Measurements from ENCODE around the gene DGKI. TPM values are rescaled to one million over a fixed set of nuclear protein-coding genes. Genes with fewer than 3 reads are reported as not detected.

The DGKI gene
- total RNA-seq, 1 experiment from 2014 or later = not detected

DNA sequence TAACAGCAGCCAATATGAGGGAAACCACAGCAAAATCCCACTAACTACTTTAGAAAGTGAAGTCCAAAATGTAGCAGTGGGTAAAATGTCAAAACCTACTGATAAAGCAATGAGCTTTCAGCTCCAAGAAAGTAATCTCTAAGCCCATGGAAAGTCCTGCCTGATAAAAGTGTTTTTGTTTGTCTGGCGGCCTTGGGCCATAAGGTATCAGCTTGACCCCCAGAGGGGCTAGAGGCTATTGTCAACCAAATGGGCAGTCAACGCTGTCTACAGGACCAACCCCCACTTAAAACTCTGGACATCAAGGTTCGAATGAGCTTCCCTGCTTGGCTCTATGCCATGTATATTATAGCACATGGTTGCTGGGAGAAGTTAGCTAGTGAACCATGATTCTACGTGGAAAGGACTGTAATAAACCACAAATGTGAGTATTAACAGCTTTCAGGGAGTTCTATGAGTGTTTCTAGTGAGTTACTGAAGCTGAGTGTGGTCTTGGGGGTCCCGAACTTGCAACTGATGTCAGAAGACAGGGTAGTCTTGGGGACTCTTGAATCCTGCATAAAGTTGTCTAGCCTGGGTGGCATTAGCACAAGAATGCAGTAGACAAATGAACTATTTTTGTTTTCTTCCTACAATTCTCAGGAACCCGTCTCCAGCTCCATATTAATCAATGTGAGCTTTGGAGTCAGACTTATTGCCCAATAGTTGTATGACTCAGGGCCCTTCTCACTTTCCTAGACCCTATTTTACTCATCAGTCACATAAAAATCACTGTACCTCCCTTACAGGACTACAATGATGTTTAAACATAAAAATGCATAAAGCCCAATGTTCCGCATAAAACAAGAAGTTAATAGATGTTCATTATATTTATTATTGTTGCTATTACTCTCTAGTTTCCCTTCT lies 164.9 kb downstream of the DGKI start:
- Histone ChIP-seq H3K9me3 (ENCODE audit: low read length) (no peaks in the 10 kb centered on the region), H4K20me1 (ENCODE audit: insufficient read depth, low read depth, low read length) (no peaks in the 10 kb centered on the region), H3K4me1 (ENCODE audit: low read length) (no peaks in the 10 kb centered on the region), H3K9ac (ENCODE audit: low read length) (no peak overlapping the region), H3K9me2 (replicated peaks; ENCODE audit: insufficient read depth, low read length) (no peaks in the 10 kb centered on the region), H3K27ac (ENCODE audit: low read length) (no peak overlapping the region), H3K4me3 (ENCODE audit: low read length) (no peak overlapping the region), H3K79me2 (ENCODE audit: low read length) (no peaks in the 10 kb centered on the region), H3K36me3 (ENCODE audit: insufficient read depth, low read length) (no peaks in the 10 kb centered on the region), H3K27me3 (ENCODE audit: low read length) (no peaks in the 10 kb centered on the region), H3K4me2 (ENCODE audit: low read depth, low read length, poor library complexity, severe bottlenecking) (no peak overlapping the region), H2AFZ (ENCODE audit: low read length) (no peak overlapping the region)
- DNase-seq = no peak

DNA sequence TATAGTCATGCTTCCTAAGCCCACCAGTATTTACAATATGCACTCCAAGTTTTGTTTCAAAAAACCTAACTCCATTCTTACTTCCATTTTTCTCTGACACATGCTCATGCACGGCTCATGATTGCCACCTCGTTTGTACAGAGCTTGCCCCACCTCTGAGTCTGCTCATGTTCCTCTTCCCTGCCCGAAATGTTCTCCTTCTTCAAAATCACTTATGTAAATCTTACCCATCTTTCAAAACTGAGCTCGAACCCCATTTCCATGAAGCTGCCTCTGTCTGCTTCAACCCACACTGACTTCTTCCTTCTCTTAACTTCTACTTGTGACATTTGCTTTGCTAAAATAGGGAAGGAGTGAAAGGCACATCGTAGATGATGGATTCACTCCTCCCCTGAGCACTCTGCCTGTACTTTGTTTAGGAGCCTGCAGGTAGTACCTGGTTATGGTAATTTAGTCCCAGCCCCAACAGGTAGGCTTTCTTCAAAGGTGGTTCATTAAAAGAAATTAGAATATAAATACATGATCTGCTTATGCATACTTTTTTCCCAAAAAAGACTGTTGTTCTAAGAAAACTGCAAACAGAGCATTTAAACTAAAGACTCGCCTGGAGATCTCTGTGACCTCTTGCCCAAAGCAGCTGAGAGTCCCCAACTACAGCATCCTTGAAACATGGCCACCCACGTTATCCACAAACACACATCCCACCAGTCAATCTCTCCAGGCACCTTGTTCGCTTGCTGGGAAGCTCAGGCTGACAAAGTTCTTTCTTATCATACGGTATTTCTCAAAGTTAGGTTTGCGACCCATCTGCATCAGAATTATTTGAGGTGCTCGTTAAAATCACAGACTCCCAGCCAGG lies 172.0 kb downstream of the DGKI start:
- Histone ChIP-seq H3K9me2 (replicated peaks; ENCODE audit: insufficient read depth, low read length) (no peaks in the 10 kb centered on the region), H3K27me3 (ENCODE audit: low read length) (no peaks in the 10 kb centered on the region), H3K9ac (ENCODE audit: low read length) (no peak overlapping the region), H3K79me2 (ENCODE audit: low read length) (no peaks in the 10 kb centered on the region), H3K9me3 (ENCODE audit: low read length) (no peaks in the 10 kb centered on the region), H3K27ac (ENCODE audit: low read length) (no peak overlapping the region), H3K4me2 (ENCODE audit: low read depth, low read length, poor library complexity, severe bottlenecking) (no peak overlapping the region), H3K36me3 (ENCODE audit: insufficient read depth, low read length) (no peaks in the 10 kb centered on the region), H3K4me1 (ENCODE audit: low read length) (no peaks in the 10 kb centered on the region), H2AFZ (ENCODE audit: low read length) (no peak overlapping the region), H4K20me1 (ENCODE audit: insufficient read depth, low read depth, low read length) (no peaks in the 10 kb centered on the region; the same call in 1 of the 2 replicates), H3K4me3 (ENCODE audit: low read length) (no peak overlapping the region)
- no peak for DNase-seq

DNA sequence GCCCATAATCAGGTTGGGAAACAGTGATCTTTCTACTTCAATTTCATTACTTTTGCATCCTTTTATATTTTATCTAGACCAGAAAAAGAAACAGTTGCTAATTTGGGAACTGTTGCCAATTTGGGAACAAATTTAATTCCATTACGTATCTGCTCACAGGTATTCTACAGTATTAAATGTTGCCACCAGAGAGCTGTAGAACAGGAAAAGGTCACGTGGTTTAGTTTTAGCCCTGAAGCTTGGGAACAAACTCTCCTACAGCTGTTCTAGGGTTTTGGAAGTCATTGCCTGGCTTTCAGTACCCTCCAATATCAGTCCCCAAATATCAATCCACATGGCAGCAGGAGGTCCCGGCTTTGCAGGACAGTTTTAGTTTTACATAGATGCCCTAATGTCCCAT lies 172.7 kb downstream of the DGKI start:
- no peaks in the 10 kb centered on the region for H3K4me1 ChIP-seq (ENCODE audit: low read length)
- no peaks in the 10 kb centered on the region for H3K27me3 ChIP-seq (ENCODE audit: low read length)
- H3K27ac ChIP-seq (ENCODE audit: low read length) = no peak overlapping the region
- no peak overlapping the region for H3K4me3 ChIP-seq (ENCODE audit: low read length)
- no peak for DNase-seq
- no peak overlapping the region for H2AFZ ChIP-seq (ENCODE audit: low read length)
- H3K9me2 ChIP-seq (replicated peaks; ENCODE audit: insufficient read depth, low read length) = no peaks in the 10 kb centered on the region
- H3K36me3 ChIP-seq (ENCODE audit: insufficient read depth, low read length) = no peaks in the 10 kb centered on the region
- H3K9me3 ChIP-seq (ENCODE audit: low read length) = no peaks in the 10 kb centered on the region
- H3K9ac ChIP-seq (ENCODE audit: low read length) = no peak overlapping the region
- H4K20me1 ChIP-seq (ENCODE audit: insufficient read depth, low read depth, low read length) = no peaks in the 10 kb centered on the region; the same call in 1 of the 2 replicates
- no peak overlapping the region for H3K4me2 ChIP-seq (ENCODE audit: low read depth, low read length, poor library complexity, severe bottlenecking)
- no peaks in the 10 kb centered on the region for H3K79me2 ChIP-seq (ENCODE audit: low read length)

DNA sequence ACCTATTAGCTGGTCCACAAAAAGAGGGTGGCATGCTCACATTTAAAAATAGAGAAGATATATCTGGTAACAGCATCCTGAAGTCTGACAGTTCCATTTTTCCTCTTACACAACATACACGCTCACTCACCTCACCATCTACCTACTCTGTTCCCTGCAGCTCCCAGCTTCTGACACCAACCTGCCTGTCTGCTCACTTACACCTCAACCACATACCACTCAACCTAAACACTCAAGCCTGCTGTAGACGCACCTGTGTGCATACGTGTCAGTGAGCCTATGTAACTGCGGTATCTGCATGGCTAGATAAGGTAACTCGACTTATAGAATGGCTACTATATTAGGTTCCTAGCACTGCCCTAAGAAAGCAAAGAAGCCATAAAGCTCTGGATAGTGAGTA lies 174.9 kb downstream of the DGKI start:
- no peaks in the 10 kb centered on the region for H3K79me2 ChIP-seq (ENCODE audit: low read length)
- H4K20me1 ChIP-seq (ENCODE audit: insufficient read depth, low read depth, low read length) = no peaks in the 10 kb centered on the region; the same call in 1 of the 2 replicates
- H3K27ac ChIP-seq (ENCODE audit: low read length) = no peak overlapping the region
- no peak overlapping the region for H3K9ac ChIP-seq (ENCODE audit: low read length)
- no peaks in the 10 kb centered on the region for H3K9me2 ChIP-seq (replicated peaks; ENCODE audit: insufficient read depth, low read length)
- H3K4me2 ChIP-seq (ENCODE audit: low read depth, low read length, poor library complexity, severe bottlenecking) = no peak overlapping the region
- no peak overlapping the region for H2AFZ ChIP-seq (ENCODE audit: low read length)
- DNase-seq = no peak
- no peaks in the 10 kb centered on the region for H3K4me1 ChIP-seq (ENCODE audit: low read length)
- no peak overlapping the region for H3K4me3 ChIP-seq (ENCODE audit: low read length)
- no peaks in the 10 kb centered on the region for H3K9me3 ChIP-seq (ENCODE audit: low read length)
- no peaks in the 10 kb centered on the region for H3K27me3 ChIP-seq (ENCODE audit: low read length)
- H3K36me3 ChIP-seq (ENCODE audit: insufficient read depth, low read length) = no peaks in the 10 kb centered on the region

- Histone ChIP-seq H3K27ac (ENCODE audit: low read length) (no peak overlapping the region), H4K20me1 (ENCODE audit: insufficient read depth, low read depth, low read length) (no peaks in the 10 kb centered on the region; the same call in 1 of the 2 replicates), H3K4me2 (ENCODE audit: low read depth, low read length, poor library complexity, severe bottlenecking) (no peak overlapping the region), H3K4me1 (ENCODE audit: low read length) (no peaks in the 10 kb centered on the region), H3K79me2 (ENCODE audit: low read length) (no peaks in the 10 kb centered on the region), H3K36me3 (ENCODE audit: insufficient read depth, low read length) (no peaks in the 10 kb centered on the region), H3K27me3 (ENCODE audit: low read length) (no peaks in the 10 kb centered on the region), H3K9me2 (replicated peaks; ENCODE audit: insufficient read depth, low read length) (no peaks in the 10 kb centered on the region), H3K9ac (ENCODE audit: low read length) (no peak overlapping the region), H3K9me3 (ENCODE audit: low read length) (no peaks in the 10 kb centered on the region), H2AFZ (ENCODE audit: low read length) (no peak overlapping the region), H3K4me3 (ENCODE audit: low read length) (no peak overlapping the region)
- no peak for DNase-seq
These were observed 176.3 kb downstream of the DGKI start for GRCh38 chr7:137670222-137671064.

DNA sequence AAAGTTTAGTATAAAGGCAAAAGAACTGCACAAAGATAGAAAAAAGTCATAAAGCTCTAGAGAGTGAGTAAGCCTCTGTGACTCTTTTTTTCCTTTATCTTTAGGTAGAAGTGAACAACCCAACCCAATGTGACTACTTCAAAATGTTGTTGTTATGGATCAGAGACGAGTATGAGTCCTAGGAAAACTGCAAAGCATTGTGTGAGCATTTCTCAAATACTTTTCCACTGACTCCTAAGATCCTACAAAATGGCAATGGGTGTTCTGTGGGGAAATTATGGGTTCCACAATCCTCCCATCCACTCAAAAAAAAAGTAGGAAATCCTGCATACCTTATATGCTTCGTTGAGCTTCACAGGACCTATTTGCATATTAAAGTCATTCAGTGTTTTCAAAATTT lies 177.1 kb downstream of the DGKI start:
- Histone ChIP-seq H3K36me3 (ENCODE audit: insufficient read depth, low read length) (no peaks in the 10 kb centered on the region), H3K79me2 (ENCODE audit: low read length) (no peaks in the 10 kb centered on the region), H3K27ac (ENCODE audit: low read length) (no peak overlapping the region), H3K9me3 (ENCODE audit: low read length) (no peaks in the 10 kb centered on the region), H3K27me3 (ENCODE audit: low read length) (no peaks in the 10 kb centered on the region), H3K4me3 (ENCODE audit: low read length) (no peak overlapping the region), H3K4me2 (ENCODE audit: low read depth, low read length, poor library complexity, severe bottlenecking) (no peak overlapping the region), H3K9ac (ENCODE audit: low read length) (no peak overlapping the region), H2AFZ (ENCODE audit: low read length) (no peak overlapping the region), H4K20me1 (ENCODE audit: insufficient read depth, low read depth, low read length) (no peaks in the 10 kb centered on the region; the same call in 1 of the 2 replicates), H3K9me2 (replicated peaks; ENCODE audit: insufficient read depth, low read length) (no peaks in the 10 kb centered on the region), H3K4me1 (ENCODE audit: low read length) (no peaks in the 10 kb centered on the region)
- no peak for DNase-seq

- Histone ChIP-seq H4K20me1 (ENCODE audit: insufficient read depth, low read depth, low read length) (no peaks in the 10 kb centered on the region; the same call in 1 of the 2 replicates), H3K9me2 (replicated peaks; ENCODE audit: insufficient read depth, low read length) (no peaks in the 10 kb centered on the region), H3K4me1 (ENCODE audit: low read length) (no peaks in the 10 kb centered on the region), H3K9me3 (ENCODE audit: low read length) (no peaks in the 10 kb centered on the region), H3K79me2 (ENCODE audit: low read length) (no peaks in the 10 kb centered on the region), H3K9ac (ENCODE audit: low read length) (no peak overlapping the region), H2AFZ (ENCODE audit: low read length) (no peak overlapping the region), H3K4me2 (ENCODE audit: low read depth, low read length, poor library complexity, severe bottlenecking) (no peak overlapping the region), H3K27me3 (ENCODE audit: low read length) (no peaks in the 10 kb centered on the region), H3K27ac (ENCODE audit: low read length) (no peak overlapping the region), H3K4me3 (ENCODE audit: low read length) (no peak overlapping the region), H3K36me3 (ENCODE audit: insufficient read depth, low read length) (no peaks in the 10 kb centered on the region)
- DNase-seq = no peak
These were observed 178.4 kb downstream of the DGKI start for GRCh38 chr7:137668404-137668803.

Measured in Karpas-422 (cell line).